GM23338 (cell line): ENCODE measurements around the gene TMEM125. TPM values are rescaled to one million over a fixed set of nuclear protein-coding genes. Genes with fewer than 3 reads are reported as not detected.

Experiments used
- ATAC-seq: fragments of 200-7000 bp; cut with Tn5 transposase; 3 replicates; pipeline ENCODE4 v1.9.1; 2020
- DNase-seq: peaks from one replicate; pipeline ENCODE4 v3.0.0-alpha.2; 2015; ENCODE audit warnings: low spot score
- H2AFZ ChIP-seq: fragments of 200-600 bp; sonication (generic); 2 replicates; pipeline ENCODE4 v1.8.0; 2016; ENCODE audit warnings: antibody characterized with exemption, mild to moderate bottlenecking, moderate library complexity
- H3F3A ChIP-seq: fragments of 200-600 bp; sonication (generic); replicated peaks from 2 replicates; pipeline ENCODE4 v1.8.0; 2017; ENCODE audit warnings: antibody characterized with exemption, mixed run types, low read depth
- H3K27ac ChIP-seq: fragments of 200-600 bp; sonication (generic); 2 replicates; pipeline ENCODE4 v1.6.1; 2016; ENCODE audit warnings: low read depth
- H3K27me3 ChIP-seq: fragments of 200-600 bp; sonication (generic); 2 replicates; pipeline ENCODE4 v1.8.0; 2016; ENCODE audit warnings: mild to moderate bottlenecking, mixed run types, moderate library complexity; ENCODE audit not compliant: insufficient read depth
- H3K36me3 ChIP-seq: fragments of 200-600 bp; sonication (generic); 2 replicates; pipeline ENCODE4 v1.8.0; 2016; ENCODE audit warnings: mild to moderate bottlenecking; ENCODE audit not compliant: insufficient read depth
- H3K4me1 ChIP-seq: fragments of 200-600 bp; sonication (generic); 2 replicates; pipeline ENCODE4 v1.8.0; 2016; ENCODE audit warnings: mild to moderate bottlenecking, moderate library complexity; ENCODE audit not compliant: insufficient read depth
- H3K4me2 ChIP-seq: fragments of 200-600 bp; sonication (generic); 2 replicates; pipeline ENCODE4 v1.7.1; 2017; ENCODE audit warnings: mixed run types
- H3K4me3 ChIP-seq: fragments of 200-600 bp; sonication (generic); 2 replicates; pipeline ENCODE4 v1.6.1; 2016; ENCODE audit warnings: mixed run types
- H3K79me2 ChIP-seq: fragments of 200-600 bp; sonication (generic); replicated peaks from 2 replicates; pipeline ENCODE4 v1.8.0; 2017; ENCODE audit warnings: mild to moderate bottlenecking; ENCODE audit not compliant: insufficient read depth
- H3K9me2 ChIP-seq: fragments of 200-600 bp; sonication (generic); 2 replicates; pipeline ENCODE4 v1.8.0; 2017; ENCODE audit not compliant: insufficient read depth
- H4K20me1 ChIP-seq: fragments of 200-600 bp; sonication (generic); replicated peaks from 2 replicates; pipeline ENCODE4 v1.8.0; 2017; ENCODE audit warnings: mild to moderate bottlenecking; ENCODE audit not compliant: insufficient read depth
- H3K27ac Mint-ChIP-seq: 2 replicates; pipeline ENCODE4 v1.8.0; 2020; ENCODE audit warnings: inconsistent platforms, mild to moderate bottlenecking, moderate library complexity, mixed read lengths
- H3K27me3 Mint-ChIP-seq: 3 replicates; pipeline ENCODE4 v1.8.0; 2022; ENCODE audit warnings: low read depth, mild to moderate bottlenecking, moderate library complexity, mixed read lengths, inconsistent platforms; ENCODE audit not compliant: insufficient read depth, poor library complexity
- H3K36me3 Mint-ChIP-seq: 3 replicates; pipeline ENCODE4 v1.8.0; 2021; ENCODE audit warnings: low read depth, mild to moderate bottlenecking, inconsistent platforms, moderate library complexity, mixed read lengths
- H3K4me1 Mint-ChIP-seq: 3 replicates; pipeline ENCODE4 v1.8.0; 2020; ENCODE audit warnings: mild to moderate bottlenecking, inconsistent platforms, mixed read lengths
- H3K4me3 Mint-ChIP-seq: 3 replicates; pipeline ENCODE4 v1.8.0; 2021; ENCODE audit warnings: moderate library complexity, mild to moderate bottlenecking, inconsistent platforms, mixed read lengths
- H3K9me3 Mint-ChIP-seq: 3 replicates; pipeline ENCODE4 v1.8.0; 2020; ENCODE audit warnings: moderate library complexity, mild to moderate bottlenecking, inconsistent platforms, mixed read lengths
- CREB1 ChIP-seq: fragments of 250-450 bp; sonication (Bioruptor Pico); IDR thresholded peaks from 2 replicates; pipeline ENCODE4 v1.5.0; 2020; ENCODE audit warnings: low read depth, mild to moderate bottlenecking, moderate library complexity
- EZH2 ChIP-seq: fragments of 200-600 bp; sonication (generic); IDR thresholded peaks from one replicate; pipeline ENCODE4 v1.8.0; 2017; ENCODE audit warnings: antibody characterized with exemption, mild to moderate bottlenecking, low read depth; ENCODE audit not compliant: unreplicated experiment
- EZH2phosphoT487 ChIP-seq: fragments of 200-600 bp; sonication (generic); IDR thresholded peaks from one replicate; pipeline ENCODE4 v1.8.1; 2018; ENCODE audit warnings: antibody characterized with exemption; ENCODE audit not compliant: unreplicated experiment
- JUNB ChIP-seq: IDR thresholded peaks from one replicate; pipeline ENCODE4 v1.6.1; 2016; ENCODE audit warnings: antibody characterized with exemption; ENCODE audit not compliant: unreplicated experiment
- NANOG ChIP-seq: IDR thresholded peaks from 2 replicates; pipeline ENCODE4 v1.6.1; 2016; ENCODE audit warnings: antibody characterized with exemption, borderline replicate concordance
- POLR2AphosphoS5 ChIP-seq: IDR thresholded peaks from 2 replicates; pipeline ENCODE4 v1.6.1; 2016; ENCODE audit warnings: antibody characterized with exemption, low read depth
- STAT1 ChIP-seq: IDR thresholded peaks from one replicate; pipeline ENCODE4 v1.6.1; 2016; ENCODE audit warnings: antibody characterized with exemption; ENCODE audit not compliant: unreplicated experiment
- ZNF114 ChIP-seq: fragments of 250-450 bp; sonication (Bioruptor Pico); IDR thresholded peaks from 2 replicates; pipeline ENCODE4 v1.5.0; 2020; ENCODE audit warnings: mild to moderate bottlenecking, moderate library complexity
- ZNF331 ChIP-seq: fragments of 250-450 bp; sonication (Bioruptor Pico); IDR thresholded peaks from 2 replicates; pipeline ENCODE4 v1.5.0; 2020; ENCODE audit warnings: low read depth, mild to moderate bottlenecking, moderate library complexity
- long read RNA-seq: library from polyadenylated mRNA; unstranded; transcript quantifications from one replicate; pipeline ENCODE4 v2.0.0, GENCODE V29; 2020; ENCODE audit not compliant: unreplicated experiment
- polyA plus RNA-seq: library from polyadenylated mRNA; unstranded; fragments of >200 nt; fragmentation: Nextera tagmentation; extraction: Ambion mirVana; gene quantifications from 2 replicates; pipeline ENCODE4 v1.2.1, GENCODE V29; 2016
- total RNA-seq: library from RNA; depleted of rRNA; stranded (reverse); fragments of >200 nt; shearing (Covaris generic); gene quantifications from 2 replicates; pipeline ENCODE4 v1.2.3, GENCODE V29; 2014; rRNA removed
- TF ChIP-seq, protein P1 (sequence below): IDR thresholded peaks from one replicate; pipeline ENCODE4 v1.6.1; 2018; ENCODE audit warnings: antibody characterized with exemption; ENCODE audit not compliant: unreplicated experiment
- TF ChIP-seq, protein P2 (sequence below): IDR thresholded peaks from 2 replicates; pipeline ENCODE4 v1.6.1; 2016; ENCODE audit warnings: antibody characterized with exemption
- TF ChIP-seq, protein P3 (sequence below), 2 experiments: fragments of 200-600 bp in 1 of 2; sonication (generic) in 1 of 2; conservative IDR thresholded peaks; 2 replicates each; pipeline versions ENCODE4 v1.5.1 to v1.6.1; 2016 to 2017; ENCODE audit warnings: antibody characterized with exemption in 2 of 2, low read depth in 2 of 2, mild to moderate bottlenecking in 2 of 2, moderate library complexity in 1 of 2
- TF ChIP-seq, protein P4 (sequence below): fragments of 250-450 bp; sonication (Bioruptor Pico); IDR thresholded peaks from 2 replicates; pipeline ENCODE4 v1.5.0; 2020; ENCODE audit warnings: mild to moderate bottlenecking, moderate library complexity

Gene TMEM125
- total RNA-seq (31.4 and 39.3 TPM in 2 replicates), polyA plus RNA-seq (16.2 and 16.8 TPM in 2 replicates)
- long read RNA-seq, partial matches to known transcripts: 45 of 48 reads
- long read RNA-seq, other reads (novel, unspliced or antisense): 3 of 48 reads

DNA sequence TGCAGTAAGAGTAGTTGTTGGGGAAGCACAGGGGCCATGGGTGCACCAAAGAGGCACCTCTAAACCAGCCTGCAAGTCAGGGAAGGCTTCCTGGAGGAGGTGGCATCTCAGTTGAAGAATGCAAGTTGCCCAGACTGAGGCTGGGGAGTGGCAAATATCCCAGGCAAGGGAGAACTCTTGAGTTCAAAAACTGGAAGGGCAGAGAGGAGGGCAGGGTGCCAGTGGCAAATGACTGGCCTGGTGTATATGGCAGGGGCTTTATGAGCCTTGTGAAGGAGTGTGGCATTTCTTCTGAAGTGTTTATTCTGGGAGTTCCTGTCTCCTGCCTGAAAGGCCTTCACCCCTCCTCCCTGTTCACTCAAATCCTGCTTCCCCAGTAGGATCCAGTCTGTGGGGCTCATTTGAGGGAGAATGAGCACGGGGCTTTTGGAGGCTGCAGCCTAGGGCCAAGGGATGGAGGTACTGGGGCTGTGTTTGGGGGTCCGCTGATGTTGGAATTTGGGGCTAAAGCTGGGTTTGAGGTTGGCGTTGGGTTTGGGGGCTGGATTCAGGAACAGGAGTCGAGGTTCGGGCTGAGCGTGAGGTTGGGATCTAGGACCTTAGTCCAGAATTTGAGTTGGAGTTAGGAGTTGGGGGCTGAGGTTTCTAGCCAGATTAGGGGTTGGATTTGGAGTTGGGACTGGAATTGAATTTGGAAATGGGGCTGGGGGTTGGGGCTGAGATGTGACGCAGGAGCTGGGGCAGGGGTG, at the start of gene TMEM125:
Gene TMEM125 (plus strand): TSS at position 357 of the 749 bp plus-strand sequence. CDS start 2,740 bp downstream, outside the sequence.
- Mint-ChIP-seq H3K27ac (peak within 1 kb of the TSS; percentile 98), H3K4me3 (peak within 1 kb of the TSS; percentile 94), H3K9me3 (peaks cover 16% of the 10 kb centered on the region), H3K27me3 (peaks cover 7% of the 10 kb centered on the region), H3K4me1 (peaks cover 30% of the 10 kb centered on the region), H3K36me3 (peaks cover 24% of the 10 kb centered on the region)
- no peaks in the 10 kb centered on the region for H3K36me3 ChIP-seq
- H3K4me1 ChIP-seq: peaks cover 16% of the 10 kb centered on the region
- no peaks in the 10 kb centered on the region for H4K20me1 ChIP-seq
- TF ChIP-seq, protein P1, sequence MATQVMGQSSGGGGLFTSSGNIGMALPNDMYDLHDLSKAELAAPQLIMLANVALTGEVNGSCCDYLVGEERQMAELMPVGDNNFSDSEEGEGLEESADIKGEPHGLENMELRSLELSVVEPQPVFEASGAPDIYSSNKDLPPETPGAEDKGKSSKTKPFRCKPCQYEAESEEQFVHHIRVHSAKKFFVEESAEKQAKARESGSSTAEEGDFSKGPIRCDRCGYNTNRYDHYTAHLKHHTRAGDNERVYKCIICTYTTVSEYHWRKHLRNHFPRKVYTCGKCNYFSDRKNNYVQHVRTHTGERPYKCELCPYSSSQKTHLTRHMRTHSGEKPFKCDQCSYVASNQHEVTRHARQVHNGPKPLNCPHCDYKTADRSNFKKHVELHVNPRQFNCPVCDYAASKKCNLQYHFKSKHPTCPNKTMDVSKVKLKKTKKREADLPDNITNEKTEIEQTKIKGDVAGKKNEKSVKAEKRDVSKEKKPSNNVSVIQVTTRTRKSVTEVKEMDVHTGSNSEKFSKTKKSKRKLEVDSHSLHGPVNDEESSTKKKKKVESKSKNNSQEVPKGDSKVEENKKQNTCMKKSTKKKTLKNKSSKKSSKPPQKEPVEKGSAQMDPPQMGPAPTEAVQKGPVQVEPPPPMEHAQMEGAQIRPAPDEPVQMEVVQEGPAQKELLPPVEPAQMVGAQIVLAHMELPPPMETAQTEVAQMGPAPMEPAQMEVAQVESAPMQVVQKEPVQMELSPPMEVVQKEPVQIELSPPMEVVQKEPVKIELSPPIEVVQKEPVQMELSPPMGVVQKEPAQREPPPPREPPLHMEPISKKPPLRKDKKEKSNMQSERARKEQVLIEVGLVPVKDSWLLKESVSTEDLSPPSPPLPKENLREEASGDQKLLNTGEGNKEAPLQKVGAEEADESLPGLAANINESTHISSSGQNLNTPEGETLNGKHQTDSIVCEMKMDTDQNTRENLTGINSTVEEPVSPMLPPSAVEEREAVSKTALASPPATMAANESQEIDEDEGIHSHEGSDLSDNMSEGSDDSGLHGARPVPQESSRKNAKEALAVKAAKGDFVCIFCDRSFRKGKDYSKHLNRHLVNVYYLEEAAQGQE: no peak
- TF ChIP-seq, protein P2, sequence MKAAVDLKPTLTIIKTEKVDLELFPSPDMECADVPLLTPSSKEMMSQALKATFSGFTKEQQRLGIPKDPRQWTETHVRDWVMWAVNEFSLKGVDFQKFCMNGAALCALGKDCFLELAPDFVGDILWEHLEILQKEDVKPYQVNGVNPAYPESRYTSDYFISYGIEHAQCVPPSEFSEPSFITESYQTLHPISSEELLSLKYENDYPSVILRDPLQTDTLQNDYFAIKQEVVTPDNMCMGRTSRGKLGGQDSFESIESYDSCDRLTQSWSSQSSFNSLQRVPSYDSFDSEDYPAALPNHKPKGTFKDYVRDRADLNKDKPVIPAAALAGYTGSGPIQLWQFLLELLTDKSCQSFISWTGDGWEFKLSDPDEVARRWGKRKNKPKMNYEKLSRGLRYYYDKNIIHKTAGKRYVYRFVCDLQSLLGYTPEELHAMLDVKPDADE: no peak
- no peak for TF ChIP-seq EZH2phosphoT487
- TF ChIP-seq, protein P3, sequence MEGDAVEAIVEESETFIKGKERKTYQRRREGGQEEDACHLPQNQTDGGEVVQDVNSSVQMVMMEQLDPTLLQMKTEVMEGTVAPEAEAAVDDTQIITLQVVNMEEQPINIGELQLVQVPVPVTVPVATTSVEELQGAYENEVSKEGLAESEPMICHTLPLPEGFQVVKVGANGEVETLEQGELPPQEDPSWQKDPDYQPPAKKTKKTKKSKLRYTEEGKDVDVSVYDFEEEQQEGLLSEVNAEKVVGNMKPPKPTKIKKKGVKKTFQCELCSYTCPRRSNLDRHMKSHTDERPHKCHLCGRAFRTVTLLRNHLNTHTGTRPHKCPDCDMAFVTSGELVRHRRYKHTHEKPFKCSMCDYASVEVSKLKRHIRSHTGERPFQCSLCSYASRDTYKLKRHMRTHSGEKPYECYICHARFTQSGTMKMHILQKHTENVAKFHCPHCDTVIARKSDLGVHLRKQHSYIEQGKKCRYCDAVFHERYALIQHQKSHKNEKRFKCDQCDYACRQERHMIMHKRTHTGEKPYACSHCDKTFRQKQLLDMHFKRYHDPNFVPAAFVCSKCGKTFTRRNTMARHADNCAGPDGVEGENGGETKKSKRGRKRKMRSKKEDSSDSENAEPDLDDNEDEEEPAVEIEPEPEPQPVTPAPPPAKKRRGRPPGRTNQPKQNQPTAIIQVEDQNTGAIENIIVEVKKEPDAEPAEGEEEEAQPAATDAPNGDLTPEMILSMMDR (conservative IDR thresholded peaks at IDR 0.05; ENCODE audit: low read depth in 2 of 2): no peak
- TF ChIP-seq ZNF331 (CRISPR knock-in tag): no peak
- TF ChIP-seq EZH2: no peak
- TF ChIP-seq JUNB: no peak
- no peak for TF ChIP-seq NANOG
- TF ChIP-seq CREB1 (CRISPR knock-in tag): no peak
- no peak for TF ChIP-seq ZNF114
- TF ChIP-seq, protein P4, sequence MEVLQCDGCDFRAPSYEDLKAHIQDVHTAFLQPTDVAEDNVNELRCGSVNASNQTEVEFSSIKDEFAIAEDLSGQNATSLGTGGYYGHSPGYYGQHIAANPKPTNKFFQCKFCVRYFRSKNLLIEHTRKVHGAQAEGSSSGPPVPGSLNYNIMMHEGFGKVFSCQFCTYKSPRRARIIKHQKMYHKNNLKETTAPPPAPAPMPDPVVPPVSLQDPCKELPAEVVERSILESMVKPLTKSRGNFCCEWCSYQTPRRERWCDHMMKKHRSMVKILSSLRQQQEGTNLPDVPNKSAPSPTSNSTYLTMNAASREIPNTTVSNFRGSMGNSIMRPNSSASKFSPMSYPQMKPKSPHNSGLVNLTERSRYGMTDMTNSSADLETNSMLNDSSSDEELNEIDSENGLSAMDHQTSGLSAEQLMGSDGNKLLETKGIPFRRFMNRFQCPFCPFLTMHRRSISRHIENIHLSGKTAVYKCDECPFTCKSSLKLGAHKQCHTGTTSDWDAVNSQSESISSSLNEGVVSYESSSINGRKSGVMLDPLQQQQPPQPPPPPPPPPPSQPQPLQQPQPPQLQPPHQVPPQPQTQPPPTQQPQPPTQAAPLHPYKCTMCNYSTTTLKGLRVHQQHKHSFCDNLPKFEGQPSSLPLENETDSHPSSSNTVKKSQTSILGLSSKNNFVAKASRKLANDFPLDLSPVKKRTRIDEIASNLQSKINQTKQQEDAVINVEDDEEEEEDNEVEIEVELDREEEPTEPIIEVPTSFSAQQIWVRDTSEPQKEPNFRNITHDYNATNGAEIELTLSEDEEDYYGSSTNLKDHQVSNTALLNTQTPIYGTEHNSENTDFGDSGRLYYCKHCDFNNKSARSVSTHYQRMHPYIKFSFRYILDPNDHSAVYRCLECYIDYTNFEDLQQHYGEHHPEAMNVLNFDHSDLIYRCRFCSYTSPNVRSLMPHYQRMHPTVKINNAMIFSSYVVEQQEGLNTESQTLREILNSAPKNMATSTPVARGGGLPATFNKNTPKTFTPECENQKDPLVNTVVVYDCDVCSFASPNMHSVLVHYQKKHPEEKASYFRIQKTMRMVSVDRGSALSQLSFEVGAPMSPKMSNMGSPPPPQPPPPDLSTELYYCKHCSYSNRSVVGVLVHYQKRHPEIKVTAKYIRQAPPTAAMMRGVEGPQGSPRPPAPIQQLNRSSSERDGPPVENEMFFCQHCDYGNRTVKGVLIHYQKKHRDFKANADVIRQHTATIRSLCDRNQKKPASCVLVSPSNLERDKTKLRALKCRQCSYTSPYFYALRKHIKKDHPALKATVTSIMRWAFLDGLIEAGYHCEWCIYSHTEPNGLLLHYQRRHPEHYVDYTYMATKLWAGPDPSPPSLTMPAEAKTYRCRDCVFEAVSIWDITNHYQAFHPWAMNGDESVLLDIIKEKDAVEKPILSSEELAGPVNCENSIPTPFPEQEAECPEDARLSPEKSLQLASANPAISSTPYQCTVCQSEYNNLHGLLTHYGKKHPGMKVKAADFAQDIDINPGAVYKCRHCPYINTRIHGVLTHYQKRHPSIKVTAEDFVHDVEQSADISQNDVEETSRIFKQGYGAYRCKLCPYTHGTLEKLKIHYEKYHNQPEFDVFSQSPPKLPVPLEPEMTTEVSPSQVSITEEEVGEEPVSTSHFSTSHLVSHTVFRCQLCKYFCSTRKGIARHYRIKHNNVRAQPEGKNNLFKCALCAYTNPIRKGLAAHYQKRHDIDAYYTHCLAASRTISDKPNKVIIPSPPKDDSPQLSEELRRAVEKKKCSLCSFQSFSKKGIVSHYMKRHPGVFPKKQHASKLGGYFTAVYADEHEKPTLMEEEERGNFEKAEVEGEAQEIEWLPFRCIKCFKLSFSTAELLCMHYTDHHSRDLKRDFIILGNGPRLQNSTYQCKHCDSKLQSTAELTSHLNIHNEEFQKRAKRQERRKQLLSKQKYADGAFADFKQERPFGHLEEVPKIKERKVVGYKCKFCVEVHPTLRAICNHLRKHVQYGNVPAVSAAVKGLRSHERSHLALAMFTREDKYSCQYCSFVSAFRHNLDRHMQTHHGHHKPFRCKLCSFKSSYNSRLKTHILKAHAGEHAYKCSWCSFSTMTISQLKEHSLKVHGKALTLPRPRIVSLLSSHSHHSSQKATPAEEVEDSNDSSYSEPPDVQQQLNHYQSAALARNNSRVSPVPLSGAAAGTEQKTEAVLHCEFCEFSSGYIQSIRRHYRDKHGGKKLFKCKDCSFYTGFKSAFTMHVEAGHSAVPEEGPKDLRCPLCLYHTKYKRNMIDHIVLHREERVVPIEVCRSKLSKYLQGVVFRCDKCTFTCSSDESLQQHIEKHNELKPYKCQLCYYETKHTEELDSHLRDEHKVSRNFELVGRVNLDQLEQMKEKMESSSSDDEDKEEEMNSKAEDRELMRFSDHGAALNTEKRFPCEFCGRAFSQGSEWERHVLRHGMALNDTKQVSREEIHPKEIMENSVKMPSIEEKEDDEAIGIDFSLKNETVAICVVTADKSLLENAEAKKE (CRISPR knock-in tag): no peak
- TF ChIP-seq STAT1: no peak
- TF ChIP-seq POLR2AphosphoS5: no peak
- ATAC-seq (no peak), DNase-seq (peak; percentile 15)
- H3K79me2 ChIP-seq: 0 out of 2 replicates have a peak, but pooled peaks cover 3% of the 10 kb centered on the region
- H3K9me2 ChIP-seq: 0 out of 2 replicates have a peak, but pooled peaks cover 3% of the 10 kb centered on the region
- peak within 1 kb of the TSS; percentile 86 for H3K27ac ChIP-seq
- 0 out of 2 replicates have a peak, but pooled peaks cover 5% of the 10 kb centered on the region for H3F3A ChIP-seq
- H3K4me2 ChIP-seq: peak within 1 kb of the TSS; percentile 85
- no peaks in the 10 kb centered on the region for H3K27me3 ChIP-seq
- peak within 1 kb of the TSS; percentile 38 for H2AFZ ChIP-seq
- H3K4me3 ChIP-seq: peak within 1 kb of the TSS; percentile 59
